Activated T-helper 1 cell treated with anti-CD3 and anti-CD28 coated beads, Interleukin-2, amount 50 U/mL, for 16 hours (primary cell): Measurements from ENCODE around the gene HIVEP1.
"Not testable (repeated sequence)": the region's sequence is repeated elsewhere in the genome, so short reads cannot be mapped to it uniquely, and the experiment has no call there.

Experiments
- DNase-seq, 2 donors: peaks; one replicate each; pipeline ENCODE4 v3.0.0-alpha.2; 2020; ENCODE audit warnings: low read depth in 1 of 2, low spot score in 1 of 2

HIVEP1 gene

GRCh38 chr6:12151433-12151820 lies 139.3 kb downstream of the HIVEP1 start:
- DNase-seq: no peak

- no peak for DNase-seq
Observed at GRCh38 chr6:12152023-12152970, 140.2 kb downstream of the HIVEP1 start.

- DNase-seq: not testable (repeated sequence)
Observed at GRCh38 chr6:12155769-12156168, 143.7 kb downstream of the HIVEP1 start.

- no peak for DNase-seq
Observed at GRCh38 chr6:12158686-12159415, 146.7 kb downstream of the HIVEP1 start.

GRCh38 chr6:12160326-12160725 lies 148.2 kb downstream of the HIVEP1 start:
- DNase-seq: no peak

- no peak for DNase-seq
Observed at GRCh38 chr6:12162213-12162612, 150.1 kb downstream of the HIVEP1 start.

- DNase-seq: no peak
Observed at GRCh38 chr6:12163149-12163548, 151.0 kb downstream of the HIVEP1 start.

GRCh38 chr6:12163744-12164507 lies 151.8 kb downstream of the HIVEP1 start:
- DNase-seq: no peak

GRCh38 chr6:12164508-12164770 lies 152.3 kb downstream of the HIVEP1 start:
- DNase-seq: no peak

- no peak for DNase-seq
Observed at GRCh38 chr6:12165297-12165696, 153.2 kb downstream of the HIVEP1 start.

- no peak for DNase-seq
Observed at GRCh38 chr6:12165722-12166280, 153.7 kb downstream of the HIVEP1 start.

GRCh38 chr6:12169377-12169776 lies 157.3 kb downstream of the HIVEP1 start:
- DNase-seq: no peak

- DNase-seq: no peak
Observed at GRCh38 chr6:12170351-12171092, 158.4 kb downstream of the HIVEP1 start.

- DNase-seq: no peak
Observed at GRCh38 chr6:12171717-12172116, 159.6 kb downstream of the HIVEP1 start.

GRCh38 chr6:12172572-12172971 lies 160.5 kb downstream of the HIVEP1 start:
- DNase-seq: no peak

- no peak for DNase-seq
Observed at GRCh38 chr6:12173181-12173580, 161.1 kb downstream of the HIVEP1 start.

- no peak for DNase-seq
Observed at GRCh38 chr6:12173661-12174060, 161.5 kb downstream of the HIVEP1 start.

- DNase-seq: no peak
Observed at GRCh38 chr6:12174878-12175277, 162.8 kb downstream of the HIVEP1 start.

GRCh38 chr6:12175626-12176025 lies 163.5 kb downstream of the HIVEP1 start:
- no peak for DNase-seq

- not testable (repeated sequence) for DNase-seq
Observed at GRCh38 chr6:12176782-12177181, 164.7 kb downstream of the HIVEP1 start.

- DNase-seq: no peak
Observed at GRCh38 chr6:12178521-12178920, 166.4 kb downstream of the HIVEP1 start.
